Activated CD4-positive, alpha-beta T cell treated with anti-CD3 and anti-CD28 coated beads for 48 hours (primary cell): ENCODE results near the gene RAB28.
"Not testable (repeated sequence)": the region's sequence is repeated elsewhere in the genome, so short reads cannot be mapped to it uniquely, and the experiment has no call there.

Source experiments
- DNase-seq: peaks from one replicate; pipeline ENCODE4 v3.0.0-alpha.2; 2020

Gene RAB28

GRCh38 chr4:13445841-13446790 lies 38.0 kb downstream of the RAB28 start:
- no peak for DNase-seq

GRCh38 chr4:13441506-13441905 lies 42.6 kb downstream of the RAB28 start:
- no peak for DNase-seq

DNA sequence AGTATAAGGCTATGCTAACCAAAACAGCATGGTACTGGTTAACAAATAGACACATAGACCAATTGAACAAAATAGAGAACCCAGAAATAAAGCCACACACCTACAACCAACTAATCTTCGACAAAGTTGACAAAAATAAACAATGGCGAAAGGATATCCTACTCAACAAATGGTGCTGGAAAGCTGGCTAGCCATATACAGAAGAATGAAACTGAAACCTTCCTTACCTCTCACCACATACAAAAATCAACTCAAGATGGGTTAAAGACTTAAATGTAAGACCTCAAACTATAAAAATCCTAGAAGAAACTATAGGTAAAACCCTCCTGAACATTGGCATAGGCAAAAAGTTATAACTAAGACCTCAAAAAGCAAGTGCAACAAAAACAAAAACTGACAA lies 47.2 kb downstream of the RAB28 start:
- DNase-seq: no peak

GRCh38 chr4:13432453-13432852 lies 51.7 kb downstream of the RAB28 start:
- DNase-seq: no peak

- DNase-seq: no peak
Observed at GRCh38 chr4:13430834-13431568, 53.1 kb downstream of the RAB28 start.

- no peak for DNase-seq
Observed at GRCh38 chr4:13427599-13428325, 56.4 kb downstream of the RAB28 start.

DNA sequence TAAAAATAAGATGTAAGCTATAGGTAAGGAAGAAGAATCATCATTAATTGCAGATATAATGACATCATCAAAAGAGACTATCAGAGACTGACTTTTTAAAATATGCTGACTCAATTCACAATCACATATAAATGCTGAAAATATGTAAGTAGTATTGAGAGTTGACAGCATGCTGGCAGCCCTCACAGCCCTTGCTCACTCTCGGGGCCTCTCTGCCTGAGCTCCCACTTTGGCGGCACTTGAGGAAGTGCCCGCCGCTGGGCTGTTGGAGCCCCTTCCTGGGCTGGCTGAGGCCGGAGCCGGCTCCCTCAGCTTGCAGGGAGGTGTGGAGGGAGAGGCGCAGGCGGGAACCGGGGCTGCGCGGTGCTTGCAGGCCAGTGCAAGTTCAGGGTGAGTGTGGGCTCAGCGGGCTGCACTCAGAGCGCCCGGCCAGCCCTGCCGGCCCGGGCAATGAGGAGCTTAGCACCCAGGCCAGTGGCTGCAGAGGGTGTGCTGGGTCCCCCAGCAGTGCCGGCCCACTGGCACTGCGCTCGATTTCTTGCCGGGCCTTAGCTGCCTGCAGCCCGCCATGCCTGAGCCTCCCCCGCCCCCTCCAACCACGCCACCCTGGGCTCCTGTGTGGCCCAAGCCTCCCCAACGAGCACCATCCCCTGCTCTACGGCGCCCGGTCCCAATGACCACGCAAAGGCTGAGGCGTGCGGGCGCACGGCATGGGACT lies 68.9 kb downstream of the RAB28 start:
- no peak for DNase-seq

- no peak for DNase-seq
Observed at GRCh38 chr4:13413729-13414437, 70.3 kb downstream of the RAB28 start.

- no peak for DNase-seq
Observed at GRCh38 chr4:13411942-13412341, 72.2 kb downstream of the RAB28 start.

GRCh38 chr4:13409324-13409723 lies 74.8 kb downstream of the RAB28 start:
- no peak for DNase-seq

GRCh38 chr4:13406156-13406555 lies 78.0 kb downstream of the RAB28 start:
- not testable (repeated sequence) for DNase-seq

GRCh38 chr4:13403833-13404232 lies 80.3 kb downstream of the RAB28 start:
- DNase-seq: no peak

DNA sequence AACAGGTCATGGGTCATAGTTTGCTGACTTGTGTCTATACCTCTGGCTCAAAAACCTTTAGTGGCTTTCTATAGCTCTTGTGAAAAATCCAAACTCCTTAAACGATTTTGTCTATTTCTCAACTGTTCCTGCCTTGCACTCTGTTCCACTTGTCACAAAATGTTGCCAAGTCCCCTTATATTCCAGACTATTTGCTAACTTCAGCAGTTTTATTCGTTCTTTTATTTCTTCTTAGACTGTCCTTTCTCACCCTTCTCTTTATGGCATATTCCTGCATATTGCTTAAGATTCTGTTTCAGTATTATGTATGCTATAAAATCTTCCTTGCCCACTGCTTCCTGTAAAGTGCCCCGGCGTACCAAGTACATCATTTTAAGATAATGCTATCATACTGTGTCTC lies 80.8 kb downstream of the RAB28 start:
- no peak for DNase-seq

DNA sequence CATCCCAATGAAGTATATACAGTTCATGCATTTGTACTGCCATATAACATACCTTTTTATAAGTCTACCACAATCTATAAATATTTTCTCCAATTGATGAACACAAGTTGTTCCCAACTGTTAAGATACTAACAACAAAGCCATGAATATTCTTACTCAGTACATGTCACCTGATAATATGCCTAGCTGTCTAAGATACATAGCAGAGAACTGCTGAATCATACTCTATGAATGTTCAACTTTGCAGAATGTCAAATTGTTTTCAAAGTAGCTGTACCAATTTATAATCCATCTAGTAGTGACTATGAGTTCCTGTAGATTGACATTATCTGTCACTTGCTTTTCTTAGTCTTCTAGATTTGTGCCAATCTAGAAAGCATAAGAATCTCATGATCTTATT lies 84.9 kb downstream of the RAB28 start:
- no peak for DNase-seq

- no peak for DNase-seq
Observed at GRCh38 chr4:13396161-13396560, 88.0 kb downstream of the RAB28 start.

DNA sequence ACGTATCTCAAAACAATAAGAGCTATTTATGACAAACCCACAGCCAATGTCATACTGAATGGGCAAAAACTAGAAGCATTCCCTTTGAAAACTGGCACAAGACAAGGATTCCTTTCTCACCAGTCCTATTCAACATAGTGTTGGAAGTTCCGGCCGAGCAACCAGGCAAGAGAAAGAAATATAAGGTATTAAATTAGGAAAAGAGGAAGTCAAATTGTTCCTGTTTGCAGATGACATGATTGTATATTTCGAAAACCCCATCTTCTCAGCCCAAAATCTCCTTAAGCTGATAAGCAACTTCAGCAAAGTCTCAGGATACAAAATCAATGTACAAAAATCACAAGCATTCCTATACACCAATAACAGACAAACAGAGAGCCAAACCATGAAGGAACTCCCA lies 94.2 kb downstream of the RAB28 start:
- DNase-seq: not testable (repeated sequence)

DNA sequence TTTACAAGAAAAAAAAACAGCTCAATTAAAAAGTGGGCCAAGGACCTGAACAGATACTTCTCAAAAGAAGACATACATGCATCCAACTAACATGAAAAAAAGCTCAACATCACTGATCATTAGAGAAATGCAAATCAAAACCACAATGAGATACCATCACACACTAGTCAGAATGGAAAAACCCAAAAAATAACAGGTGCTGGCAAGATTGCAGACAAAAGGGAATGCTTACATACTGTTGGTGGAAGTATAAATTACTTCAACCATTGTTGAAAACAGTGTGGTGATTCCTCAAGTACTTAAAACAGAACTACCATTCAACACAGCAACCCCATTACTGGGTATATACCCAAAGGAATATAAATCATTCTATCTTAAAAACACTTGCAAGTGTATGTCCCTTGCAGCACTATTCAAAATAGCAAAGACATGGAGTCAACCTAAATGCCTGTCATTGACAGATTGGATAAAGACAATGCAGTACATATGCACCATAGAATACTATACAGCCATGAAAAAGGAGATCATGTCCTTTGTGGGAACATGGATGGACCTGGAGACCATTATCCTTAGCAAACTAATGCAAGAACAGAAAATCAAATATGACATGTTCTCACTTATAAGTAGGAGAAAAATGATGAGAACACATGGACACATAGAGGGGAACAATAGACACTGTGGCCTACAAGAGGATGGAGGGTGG lies 97.6 kb downstream of the RAB28 start:
- DNase-seq: no peak

- no peak for DNase-seq
Observed at GRCh38 chr4:13384055-13384454, 100.1 kb downstream of the RAB28 start.

DNA sequence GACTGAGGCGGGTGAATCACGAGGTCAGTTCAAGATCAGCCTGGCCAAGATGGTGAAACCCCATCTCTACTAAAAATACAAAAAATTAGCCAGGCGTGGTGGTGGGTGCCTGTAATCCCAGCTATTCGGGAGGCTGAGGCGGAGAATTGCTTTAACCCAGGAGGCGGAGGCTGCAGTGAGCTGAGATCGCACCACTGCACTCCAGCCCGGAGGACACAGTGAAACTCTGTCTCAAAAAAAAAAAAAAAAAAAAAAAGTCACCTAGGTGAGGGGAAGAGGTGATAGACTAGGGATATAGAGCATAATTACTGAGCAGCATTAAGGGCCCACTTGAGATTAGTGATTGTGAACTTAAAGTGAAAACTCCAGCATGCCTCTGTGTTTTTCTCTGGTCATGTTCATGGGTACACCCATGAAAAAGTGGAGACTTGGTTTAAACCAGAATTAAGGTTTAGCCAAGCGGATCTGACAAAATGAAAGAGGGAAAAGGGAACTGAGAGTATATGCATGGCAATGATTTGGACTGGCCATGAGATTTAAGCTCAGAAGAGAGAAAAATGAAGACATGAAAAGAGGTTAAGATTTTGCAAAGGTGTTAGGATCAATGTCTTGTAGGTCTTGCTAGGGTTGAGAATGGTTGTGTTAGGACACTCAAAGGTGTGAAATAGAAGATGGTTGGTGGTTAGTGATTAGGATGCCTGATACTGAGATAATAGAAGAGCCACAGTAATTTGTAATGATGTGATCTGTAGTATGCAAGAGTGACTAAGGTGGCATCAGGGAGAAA lies 105.0 kb downstream of the RAB28 start:
- no peak for DNase-seq

DNA sequence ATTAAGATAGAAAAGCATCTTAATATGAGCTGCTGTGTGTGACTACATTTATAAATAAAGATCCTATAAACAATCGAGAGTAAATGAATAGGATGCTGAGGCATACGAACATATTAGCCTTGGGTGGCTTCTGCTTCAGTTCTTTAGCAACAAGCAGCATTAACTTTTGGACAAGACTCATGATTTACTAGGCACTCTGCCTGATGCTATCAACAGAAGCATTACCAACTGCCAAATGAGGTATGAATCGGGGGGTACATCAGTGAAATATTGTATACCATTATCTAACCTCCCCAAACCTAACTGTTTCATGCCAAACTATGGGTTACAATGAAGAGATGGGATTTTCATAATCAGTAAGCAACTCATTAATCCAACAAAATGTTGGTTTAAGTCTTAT lies 113.1 kb downstream of the RAB28 start:
- DNase-seq: no peak

DNA sequence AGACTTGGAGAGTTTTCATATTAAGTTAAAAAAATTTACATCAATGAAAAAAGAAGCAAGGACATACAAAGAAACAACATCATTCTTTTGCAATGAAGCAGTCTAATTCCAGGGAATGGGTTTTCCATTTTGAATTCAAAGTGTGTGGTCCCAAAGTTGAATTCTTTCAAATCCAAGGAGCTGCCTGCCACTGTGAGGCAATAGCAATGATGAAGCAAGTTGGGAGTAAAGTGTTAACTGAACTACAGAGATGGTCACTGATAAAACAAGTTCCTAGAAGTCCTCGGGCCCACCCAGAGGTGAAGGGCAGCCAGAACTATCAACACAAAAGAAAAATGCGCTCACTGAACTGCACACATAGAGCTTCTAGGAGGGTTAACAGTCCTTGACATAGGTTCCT lies 115.9 kb downstream of the RAB28 start:
- no peak for DNase-seq
